Measurements from ENCODE around the gene MLPH. TPM values are rescaled to one million over a fixed set of nuclear protein-coding genes. Genes with fewer than 3 reads are reported as not detected.

The MLPH gene
- total and polyA plus RNA-seq, 2 donors (not counting 1 experiment from before 2014, with no cell fraction given): not detected

DNA sequence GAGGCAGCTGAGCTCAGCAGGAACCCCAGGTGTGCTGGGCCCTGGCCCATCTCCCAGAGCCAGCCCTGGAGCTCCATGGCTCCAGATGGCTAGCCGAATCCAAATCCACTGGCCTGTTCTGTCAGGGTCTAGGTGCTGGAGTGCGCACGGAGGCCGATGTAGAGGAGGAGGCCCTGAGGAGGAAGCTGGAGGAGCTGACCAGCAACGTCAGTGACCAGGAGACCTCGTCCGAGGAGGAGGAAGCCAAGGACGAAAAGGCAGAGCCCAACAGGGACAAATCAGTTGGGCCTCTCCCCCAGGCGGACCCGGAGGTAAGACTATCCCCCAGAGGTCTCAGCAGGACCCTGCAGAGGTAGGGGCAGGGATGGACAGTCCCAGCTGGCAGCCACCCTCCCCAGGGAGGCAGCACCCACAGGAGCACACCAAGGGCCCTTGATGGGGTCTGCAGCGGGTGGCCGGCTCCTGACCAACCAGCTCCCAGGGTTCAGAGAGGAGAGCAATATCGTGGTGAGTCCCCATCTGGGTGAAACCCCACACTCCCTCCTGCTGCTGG is 53.2 kb downstream of the MLPH start:
- Histone ChIP-seq H3K9me3 (ENCODE audit: control extremely low read depth in 1 of 3, control insufficient read depth in 2 of 3, insufficient read depth in 1 of 3, low read length in 2 of 3) (no peaks in the 10 kb centered on the region), H3K4me2 (replicated peaks; ENCODE audit: low read depth, low read length, poor library complexity, severe bottlenecking) (no peak overlapping the region), H3K4me3 (ENCODE audit: control extremely low read depth in 1 of 5, extremely low read depth in 1 of 5, insufficient read depth in 1 of 5, low read depth in 2 of 5, low read length in 4 of 5) (no peak overlapping the region), H4K20me1 (ENCODE audit: control insufficient read depth, insufficient read depth, low read length, poor library complexity, severe bottlenecking) (no peaks in the 10 kb centered on the region), H3K27me3 (replicated peaks in 1 of 4; ENCODE audit: control extremely low read depth in 1 of 4, control insufficient read depth in 3 of 4, insufficient read depth in 4 of 4, low read length in 3 of 4) (peaks cover 0 to 4% (median 0%) of the 10 kb centered on the region in 4 experiments), H3K36me3 (replicated peaks in 1 of 2; ENCODE audit: control extremely low read depth in 1 of 2, control insufficient read depth in 1 of 2, extremely low read depth in 1 of 2, insufficient read depth in 2 of 2, low read length in 1 of 2) (no peaks in the 10 kb centered on the region), H3K4me1 (ENCODE audit: control insufficient read depth in 2 of 2, insufficient read depth in 2 of 2, low read length in 2 of 2) (no peaks in the 10 kb centered on the region), H3K27ac (ENCODE audit: low read length in 2 of 2) (no peak overlapping the region), H3K9ac (ENCODE audit: low read length) (no peak overlapping the region), H2AFZ (ENCODE audit: insufficient read depth, low read depth, low read length, poor library complexity, severe bottlenecking) (no peak overlapping the region), H3K79me2 (ENCODE audit: control insufficient read depth, insufficient read depth, low read length) (no peaks in the 10 kb centered on the region)
- intact Hi-C loops (cut with micrococcal nuclease): no loop called here
- H3K27me3 Mint-ChIP-seq: peaks cover 15% of the 10 kb centered on the region
- 96% methylated on average over 13 of the region's 13 CpGs for WGBS (ENCODE audit: insufficient coverage)
- DNase-seq: no peak
- ChIA-PET POLR2A (no interaction called here), CTCF (interaction anchor here (1.0 to 2.4 kb wide), 2 partner anchors 27 to 32 kb away, joined by 3 to 8 read pairs; no protein-coding TSS in a partner anchor)
- no peaks in the 10 kb centered on the region for H3K9me3 Mint-ChIP-seq (ENCODE audit: insufficient read depth)
- TF ChIP-seq CTCF (IDR thresholded peaks at IDR 0.05): no peak
- no peak for TF ChIP-seq EZH2 (IDR thresholded peaks at IDR 0.05; ENCODE audit: borderline replicate concordance, insufficient read depth, low read depth, low read length, poor library complexity, severe bottlenecking)
- no peak for ATAC-seq (ENCODE audit: low read depth)
- H3K27ac Mint-ChIP-seq: no peak overlapping the region
- no peak overlapping the region for H3K4me3 Mint-ChIP-seq
- no peaks in the 10 kb centered on the region for H3K4me1 Mint-ChIP-seq

DNA sequence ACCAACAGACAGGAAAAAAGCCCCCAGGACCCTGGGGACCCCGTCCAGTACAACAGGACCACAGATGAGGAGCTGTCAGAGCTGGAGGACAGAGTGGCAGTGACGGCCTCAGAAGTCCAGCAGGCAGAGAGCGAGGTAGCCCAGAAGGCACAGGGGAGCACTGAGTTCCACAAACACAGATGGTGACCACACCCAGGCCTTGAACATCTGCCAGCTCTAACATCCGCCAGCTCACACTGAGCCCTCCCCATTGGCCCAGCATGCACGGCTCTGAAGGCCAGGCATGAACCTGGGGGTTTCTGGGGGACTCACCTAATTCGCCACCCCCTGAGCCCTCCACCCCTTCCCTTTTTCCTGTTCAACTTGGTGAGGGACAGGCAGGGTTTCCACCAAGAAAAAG is 53.8 kb downstream of the MLPH start:
- no peak overlapping the region for H2AFZ ChIP-seq (ENCODE audit: insufficient read depth, low read depth, low read length, poor library complexity, severe bottlenecking)
- no peaks in the 10 kb centered on the region for H4K20me1 ChIP-seq (ENCODE audit: control insufficient read depth, insufficient read depth, low read length, poor library complexity, severe bottlenecking)
- TF ChIP-seq CTCF (IDR thresholded peaks at IDR 0.05) (no peak), EZH2 (IDR thresholded peaks at IDR 0.05; ENCODE audit: borderline replicate concordance, insufficient read depth, low read depth, low read length, poor library complexity, severe bottlenecking) (no peak)
- Mint-ChIP-seq H3K9me3 (ENCODE audit: insufficient read depth) (no peaks in the 10 kb centered on the region), H3K4me1 (no peaks in the 10 kb centered on the region), H3K4me3 (no peak overlapping the region), H3K27me3 (peaks cover 15% of the 10 kb centered on the region), H3K27ac (no peak overlapping the region)
- H3K4me1 ChIP-seq (ENCODE audit: control insufficient read depth in 2 of 2, insufficient read depth in 2 of 2, low read length in 2 of 2): no peaks in the 10 kb centered on the region
- peaks cover 0 to 4% (median 0%) of the 10 kb centered on the region in 4 experiments for H3K27me3 ChIP-seq (replicated peaks in 1 of 4; ENCODE audit: control extremely low read depth in 1 of 4, control insufficient read depth in 3 of 4, insufficient read depth in 4 of 4, low read length in 3 of 4)
- ATAC-seq (ENCODE audit: low read depth) (no peak), DNase-seq (no peak)
- ChIA-PET POLR2A (no interaction called here), CTCF (interaction anchor here (2.4 kb wide), 1 partner anchor 31 kb away, joined by 8 read pairs; no protein-coding TSS in a partner anchor)
- H3K27ac ChIP-seq (ENCODE audit: low read length in 2 of 2): no peak overlapping the region
- no peak overlapping the region for H3K4me2 ChIP-seq (replicated peaks; ENCODE audit: low read depth, low read length, poor library complexity, severe bottlenecking)
- no peaks in the 10 kb centered on the region for H3K9me3 ChIP-seq (ENCODE audit: control extremely low read depth in 1 of 3, control insufficient read depth in 2 of 3, insufficient read depth in 1 of 3, low read length in 2 of 3)
- H3K36me3 ChIP-seq (replicated peaks in 1 of 2; ENCODE audit: control extremely low read depth in 1 of 2, control insufficient read depth in 1 of 2, extremely low read depth in 1 of 2, insufficient read depth in 2 of 2, low read length in 1 of 2): no peaks in the 10 kb centered on the region
- intact Hi-C loops (cut with micrococcal nuclease): no loop called here
- H3K4me3 ChIP-seq (ENCODE audit: control extremely low read depth in 1 of 5, extremely low read depth in 1 of 5, insufficient read depth in 1 of 5, low read depth in 2 of 5, low read length in 4 of 5): no peak overlapping the region
- H3K79me2 ChIP-seq (ENCODE audit: control insufficient read depth, insufficient read depth, low read length): no peaks in the 10 kb centered on the region
- 69% methylated on average over 6 of the region's 6 CpGs for WGBS (ENCODE audit: insufficient coverage)
- no peak overlapping the region for H3K9ac ChIP-seq (ENCODE audit: low read length)

All from B cell (primary cell).